Fibroblast of upper back skin (primary cell): Measurements from ENCODE around the gene RPGRIP1L.
A peak's percentile ranks its signal among the peaks of the same experiment; 100 is the strongest.

Source experiments
- DNase-seq: peaks from one replicate; pipeline ENCODE4 v3.0.0-alpha.2; 2013

The RPGRIP1L gene

DNA sequence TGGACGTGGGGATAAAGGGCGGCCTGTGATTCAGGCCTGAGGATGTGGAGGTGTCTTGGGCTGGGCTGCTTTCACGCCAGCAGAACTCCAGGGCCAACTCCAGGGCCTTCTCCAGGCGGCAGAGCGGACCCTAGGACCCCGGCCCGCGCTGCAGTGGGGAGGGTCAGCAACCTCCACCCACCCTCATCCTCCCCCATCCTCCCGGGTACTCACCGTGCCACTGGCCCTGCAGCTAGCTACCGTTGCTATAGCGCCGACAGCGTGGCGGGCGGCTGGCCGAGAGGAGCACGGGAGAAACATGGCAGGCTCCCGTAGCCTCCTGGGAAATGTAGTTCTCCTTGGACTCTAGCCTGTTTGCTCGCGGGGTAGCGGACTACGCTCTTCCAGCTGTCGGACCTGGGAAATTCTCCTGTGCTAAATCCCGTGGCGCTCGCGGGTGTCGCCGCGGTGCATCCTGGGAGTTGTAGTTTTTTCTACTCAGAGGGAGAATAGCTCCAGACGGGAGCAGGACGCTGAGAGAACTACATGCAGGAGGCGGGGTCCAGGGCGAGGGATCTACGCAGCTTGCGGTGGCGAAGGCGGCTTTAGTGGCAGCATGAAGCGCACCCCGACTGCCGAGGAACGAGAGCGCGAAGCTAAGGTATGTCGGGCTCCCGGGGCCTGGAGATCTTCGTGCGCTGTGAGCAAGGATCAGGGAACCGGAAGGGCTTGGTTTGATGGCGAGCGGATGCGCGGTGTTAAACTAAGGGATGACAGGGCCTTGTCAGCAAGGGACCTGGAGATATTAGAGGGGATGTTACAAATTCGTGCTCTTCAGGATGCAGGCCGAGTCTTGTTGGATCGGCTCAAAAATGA, at the start of gene RPGRIP1L, which contains the start of gene FTO:
Gene RPGRIP1L, minus strand, starts transcription at position 270 of the 855 bp plus-strand sequence. CDS start 3,136 bp downstream, outside the sequence.
Gene FTO, plus strand, starts transcription at position 567 of the 855 bp plus-strand sequence.
- peak; percentile 99 for DNase-seq

DNA sequence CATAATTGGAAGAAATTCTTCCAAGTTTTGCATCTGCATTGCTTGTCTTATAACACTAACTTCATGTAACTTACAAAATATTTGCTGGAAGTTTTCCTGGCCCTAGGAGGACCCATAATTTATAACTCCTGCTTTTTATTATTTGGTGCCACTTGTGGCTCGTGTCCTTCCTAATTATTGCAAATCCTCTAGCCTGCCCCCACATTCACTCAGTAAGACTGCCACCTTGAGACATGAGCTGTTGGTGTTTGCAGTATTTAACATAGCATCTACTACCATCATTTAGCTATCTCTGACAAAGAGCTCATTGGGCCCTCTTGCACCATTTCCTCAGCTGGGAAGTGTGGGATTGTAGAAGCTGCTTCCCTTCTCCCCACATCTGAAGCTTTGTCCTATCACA, 49.8 kb upstream of the RPGRIP1L start:
- DNase-seq, result no peak

DNA sequence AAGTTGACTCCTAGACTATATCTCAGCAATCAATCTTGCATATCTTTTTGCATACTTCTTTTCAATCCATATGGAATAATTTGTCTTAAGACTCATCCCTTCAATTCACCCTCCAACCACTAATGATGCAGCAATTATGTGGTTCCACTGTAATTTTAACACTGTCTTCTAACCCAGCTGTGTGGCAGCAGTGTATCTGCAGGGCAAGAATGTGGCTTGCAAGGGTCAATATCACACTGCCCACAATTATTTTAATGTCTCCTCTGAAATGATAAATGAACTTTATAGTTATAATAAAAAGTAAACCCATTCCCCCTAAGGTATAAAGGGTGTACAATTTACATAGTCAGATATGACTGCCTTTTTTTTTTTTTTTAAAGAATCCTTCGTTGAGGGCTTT, 48.9 kb upstream of the RPGRIP1L start:
- DNase-seq, result peak; percentile 45

DNA sequence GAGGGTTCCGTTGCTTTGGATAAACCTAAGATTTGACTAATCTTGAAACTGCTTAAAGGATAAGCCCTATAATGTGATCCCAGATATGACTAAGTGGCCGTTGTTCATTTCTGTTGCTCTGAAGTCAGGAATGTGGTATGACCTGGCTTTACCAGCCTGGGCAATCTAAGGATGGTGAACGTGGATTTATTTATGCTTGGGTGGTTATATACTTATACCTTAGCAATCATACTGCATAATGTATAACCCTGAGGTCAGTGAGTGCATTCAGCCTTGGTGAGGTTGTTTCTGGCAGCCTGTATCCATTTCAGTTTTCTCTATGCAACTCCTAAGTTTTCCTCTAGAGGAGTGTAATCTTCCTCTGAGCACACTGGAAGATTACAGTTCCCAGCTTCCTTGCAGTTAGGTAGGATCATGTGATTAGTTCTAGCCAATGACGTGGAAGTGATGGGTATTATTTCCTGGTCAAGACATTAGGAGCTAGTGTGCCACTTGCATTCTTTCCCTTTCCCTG, 42.2 kb upstream of the RPGRIP1L start:
- DNase-seq, result peak; percentile 40

DNA sequence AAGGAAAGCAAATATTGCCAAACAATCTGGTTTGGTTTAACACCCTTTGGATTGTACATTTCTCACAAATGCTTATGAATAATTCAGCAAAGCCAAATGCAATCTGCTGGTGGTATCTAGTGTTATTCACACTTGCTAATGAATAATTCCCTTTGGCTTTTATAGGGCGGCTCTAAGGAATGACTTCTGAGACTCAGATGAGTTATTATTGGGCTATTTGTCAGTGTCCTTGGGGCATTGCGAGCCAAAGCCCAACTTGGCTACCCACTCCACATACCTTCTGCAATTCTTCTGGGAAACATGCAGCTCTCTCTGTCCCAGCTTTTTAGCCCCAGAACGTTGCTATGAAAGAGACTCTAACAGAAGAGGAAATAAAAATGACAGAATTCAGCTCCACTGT, 41.4 kb upstream of the RPGRIP1L start:
- DNase-seq, result peak; percentile 61

DNA sequence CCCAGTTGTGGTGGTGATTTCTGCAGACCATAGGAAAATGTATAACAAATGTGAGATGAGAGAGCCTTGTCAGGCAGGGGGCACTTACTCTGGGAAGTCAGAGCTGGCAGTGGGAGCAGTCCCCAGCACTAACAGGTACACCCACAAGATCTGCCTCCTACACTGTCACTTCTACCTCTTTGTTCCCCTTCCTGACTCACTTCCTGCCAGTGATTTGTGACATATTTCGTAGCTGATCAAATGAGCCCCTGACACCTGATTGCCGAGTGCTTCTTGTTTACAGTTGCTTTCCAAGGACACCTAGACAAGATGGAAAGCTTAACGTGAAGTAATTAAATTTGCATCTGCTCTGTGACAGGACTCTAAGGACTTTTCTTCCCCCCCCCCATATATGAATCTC, 40.8 kb upstream of the RPGRIP1L start:
- no peak for DNase-seq

DNA sequence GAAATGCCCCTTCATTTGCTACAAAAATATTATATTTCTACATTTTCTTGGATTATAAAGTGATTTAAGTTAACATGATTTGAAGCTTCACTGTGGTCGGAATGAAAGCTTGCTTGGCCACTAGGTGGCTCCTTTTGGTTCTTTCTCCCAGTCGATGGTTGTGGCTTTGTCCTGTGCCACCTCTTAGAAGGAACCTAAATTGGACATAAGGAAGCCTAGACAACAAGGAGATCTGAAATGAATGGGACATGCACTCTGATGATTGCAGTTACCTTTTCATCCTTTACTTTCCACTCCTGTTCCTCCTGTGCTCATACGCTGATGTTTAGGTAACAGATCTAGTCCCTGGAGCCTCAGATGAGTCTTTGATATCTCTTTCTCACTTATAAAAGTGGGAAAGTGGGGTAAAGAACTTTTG, 39.5 kb upstream of the RPGRIP1L start:
- DNase-seq, result no peak

DNA sequence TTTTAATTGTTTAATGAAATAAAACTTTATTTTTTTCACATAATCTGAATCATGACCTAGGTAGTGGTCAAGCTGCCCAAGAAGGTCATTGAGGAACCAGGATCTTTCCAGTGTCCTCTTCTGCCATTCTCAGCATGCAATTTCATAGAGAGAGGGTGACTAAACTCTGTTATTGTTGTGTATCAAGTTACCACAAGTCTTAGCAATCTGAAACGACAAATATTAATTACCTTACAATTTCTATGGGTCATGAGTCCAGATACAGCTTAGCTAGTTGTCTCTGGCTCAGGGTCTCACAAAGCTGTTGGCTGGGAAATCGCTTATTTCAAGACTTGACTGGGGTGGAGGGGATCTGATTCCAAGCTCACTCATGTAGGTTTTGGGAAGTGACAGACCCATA, 37.9 kb upstream of the RPGRIP1L start:
- no peak for DNase-seq

DNA sequence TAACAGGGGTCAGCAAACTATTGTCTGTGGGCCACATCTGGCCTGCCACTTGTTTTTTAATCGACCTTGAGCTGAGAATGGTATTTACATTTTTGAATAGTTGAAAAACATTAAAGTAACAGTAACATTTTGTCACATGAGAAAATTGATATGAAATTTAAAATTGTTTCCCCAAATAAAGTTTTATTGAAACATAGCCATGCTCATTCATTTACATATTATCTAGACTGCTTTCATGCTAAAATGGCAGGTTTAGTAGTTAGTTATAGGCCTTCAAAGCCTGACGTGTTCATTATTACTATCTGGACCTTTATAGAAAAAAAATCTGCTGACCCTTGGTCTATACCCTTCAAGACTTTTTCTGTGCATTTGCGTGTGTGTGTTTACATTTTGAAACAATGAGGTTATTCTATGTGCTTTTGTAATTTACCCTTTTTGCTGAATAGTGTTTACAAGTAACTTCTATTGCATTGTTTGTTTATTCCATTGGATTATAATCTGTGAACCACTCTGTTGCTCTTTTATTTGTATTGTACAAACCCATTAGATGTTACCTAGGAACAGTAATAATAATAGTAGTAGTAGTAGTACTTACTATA, 37.4 kb upstream of the RPGRIP1L start:
- DNase-seq, result no peak

DNA sequence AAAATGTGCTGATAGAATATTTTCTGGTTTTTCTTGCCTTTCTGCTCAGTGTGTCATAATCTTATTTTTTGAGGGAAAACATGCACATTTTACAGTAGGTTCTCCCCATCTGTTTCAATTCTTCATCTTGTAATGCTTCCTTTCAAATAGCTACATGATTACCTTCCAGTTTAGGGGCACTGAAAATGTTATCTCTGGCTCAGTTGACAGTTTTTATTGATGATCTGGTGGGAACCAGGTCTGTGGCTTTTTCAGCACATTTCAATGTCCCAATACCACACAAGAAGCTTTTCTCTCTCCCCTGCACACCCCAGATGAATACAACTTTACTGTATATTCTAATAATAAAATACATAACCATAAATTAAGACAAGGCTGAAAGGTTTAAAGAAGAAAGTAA, 36.8 kb upstream of the RPGRIP1L start:
- DNase-seq, result peak; percentile 41

DNA sequence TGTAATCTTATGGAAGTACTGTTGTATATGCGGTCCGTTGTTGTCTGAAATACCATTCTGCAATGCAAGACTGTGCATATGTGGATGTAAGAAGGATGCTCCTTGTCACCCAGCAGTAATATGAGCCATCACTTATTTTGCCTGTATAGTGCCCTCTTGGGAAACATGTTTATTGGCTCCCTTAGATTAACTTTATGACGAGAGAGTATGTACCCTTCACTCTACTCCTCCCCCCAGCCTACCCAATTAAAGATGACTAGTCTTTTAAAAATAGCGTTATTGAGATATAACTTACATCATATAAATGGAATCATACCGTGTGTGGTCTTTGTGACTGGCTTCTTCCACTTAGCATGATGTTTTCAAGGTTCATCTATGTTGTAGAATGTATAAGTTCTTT, 33.9 kb upstream of the RPGRIP1L start:
- DNase-seq, result no peak

DNA sequence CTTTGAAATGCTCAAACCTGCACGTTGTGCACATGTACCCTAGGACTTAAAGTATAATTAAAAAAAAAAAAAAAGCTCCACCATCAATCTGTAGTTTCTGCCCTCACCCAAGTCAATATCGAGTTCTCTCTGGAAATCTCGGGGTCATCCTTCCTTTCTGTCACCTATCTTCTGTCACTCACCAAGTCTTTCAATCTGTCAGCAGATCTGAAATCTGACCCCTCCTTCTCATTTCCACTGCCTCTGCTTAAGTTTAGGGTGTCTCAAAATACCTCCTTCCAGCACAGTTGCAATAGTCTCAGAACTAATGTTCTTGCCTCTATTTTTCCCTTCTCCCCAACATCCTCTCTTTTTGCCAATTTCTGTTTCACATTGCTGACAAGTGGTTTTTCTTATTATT, 32.6 kb upstream of the RPGRIP1L start:
- DNase-seq, result no peak

DNA sequence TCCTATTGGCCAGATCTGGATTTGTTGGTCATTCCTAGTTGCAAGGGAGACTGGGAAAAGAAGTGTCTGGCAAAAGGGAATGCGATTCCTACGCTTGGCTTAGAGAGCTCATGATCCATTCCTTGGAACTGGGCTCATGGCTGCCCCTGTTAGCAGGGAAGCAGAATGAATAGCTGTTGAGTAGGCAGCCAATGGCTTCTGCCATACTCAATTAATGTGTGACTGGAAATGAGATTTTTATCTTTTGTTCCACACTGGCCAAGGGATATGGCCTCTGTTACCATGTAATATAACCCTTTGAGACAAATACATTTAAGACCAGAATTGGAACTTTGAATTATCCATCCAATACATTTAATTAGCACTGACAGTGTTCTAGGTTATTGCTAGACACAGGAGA, 31.2 kb upstream of the RPGRIP1L start:
- DNase-seq, result no peak

DNA sequence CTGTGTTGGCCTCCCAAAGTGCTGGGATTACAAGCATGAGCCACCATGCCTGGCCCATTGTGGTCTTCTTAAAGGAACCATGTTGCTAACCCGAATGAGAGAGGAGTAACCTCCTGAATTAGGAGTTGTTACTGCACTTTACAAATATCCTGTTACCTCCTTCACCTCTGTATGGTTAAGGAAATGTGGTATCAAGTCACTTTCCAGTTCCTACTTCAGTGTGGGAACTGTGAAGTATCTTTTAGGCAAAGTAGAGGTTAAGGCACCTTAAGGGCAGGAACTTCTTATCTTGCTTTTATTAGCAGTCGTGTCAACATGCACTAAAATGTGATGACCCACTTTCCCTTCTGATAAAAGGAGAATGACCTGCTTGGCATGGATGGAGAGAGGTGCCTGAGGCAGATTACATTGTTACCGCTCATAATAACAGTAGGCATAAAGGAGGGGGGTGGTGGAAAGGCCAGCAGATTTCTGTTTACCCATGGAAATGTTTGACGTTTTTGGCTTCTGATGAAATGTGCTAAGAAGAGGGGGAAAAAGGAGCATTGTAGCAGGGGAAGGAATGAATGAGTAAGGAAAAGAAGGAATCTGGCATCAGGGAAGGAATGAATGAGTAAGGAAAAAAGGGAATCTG, 28.8 kb upstream of the RPGRIP1L start:
- DNase-seq, result no peak

DNA sequence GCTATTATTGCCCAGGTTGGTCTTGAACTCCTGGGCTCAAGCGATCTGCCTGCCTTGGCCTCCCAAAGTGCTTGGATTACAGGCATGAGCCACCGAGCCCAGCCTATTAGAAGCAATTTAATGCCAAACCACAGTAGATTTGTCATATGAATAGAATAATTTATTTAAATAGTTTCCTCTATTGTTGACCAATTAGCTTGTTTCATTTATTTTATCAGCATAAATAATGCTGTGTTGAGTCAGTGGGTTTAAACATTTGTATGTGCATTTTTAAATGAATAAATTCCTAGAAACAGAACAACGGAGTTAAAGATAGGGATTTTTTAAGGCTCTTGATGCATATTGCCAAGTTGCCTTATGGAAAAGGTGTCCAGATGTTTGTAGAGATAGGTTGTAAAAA, 27.0 kb upstream of the RPGRIP1L start:
- no peak for DNase-seq

DNA sequence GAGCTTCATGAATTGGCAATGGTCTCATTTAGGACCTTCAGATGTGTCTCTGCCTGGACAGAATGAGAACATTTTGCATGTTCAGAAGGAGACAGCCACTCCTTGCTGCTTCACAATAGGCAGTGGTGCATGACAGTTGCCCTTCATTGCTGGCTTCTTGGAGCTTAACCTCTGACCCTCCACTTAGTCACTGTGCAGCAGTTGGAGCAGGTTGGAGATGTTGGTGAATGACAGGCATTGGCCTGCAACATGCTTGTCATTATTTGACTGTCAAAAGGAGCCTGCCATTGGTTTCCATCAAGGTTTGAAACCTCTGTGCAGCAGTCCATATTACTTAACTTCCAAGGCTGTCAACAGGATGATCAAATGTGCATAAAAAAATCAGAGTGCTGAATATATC, 23.0 kb upstream of the RPGRIP1L start:
- DNase-seq, result no peak

DNA sequence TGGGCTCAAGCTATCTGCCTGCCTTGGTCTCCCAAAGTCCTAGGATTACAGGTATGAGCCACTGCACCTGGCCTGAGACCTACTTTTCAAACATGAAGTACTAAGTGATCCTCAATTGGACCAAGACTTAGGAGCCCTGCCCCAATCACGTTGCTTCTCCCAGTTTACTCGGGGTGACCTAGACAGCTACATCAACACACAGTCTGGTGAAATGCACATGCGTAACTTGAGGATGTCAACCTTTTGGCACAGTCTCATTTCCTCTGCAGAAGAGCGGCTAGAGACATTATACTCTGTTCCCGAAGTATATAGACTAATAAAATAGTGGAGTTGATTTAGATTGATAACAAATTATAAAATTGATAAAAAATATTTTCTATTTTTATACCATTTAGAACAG, 17.4 kb upstream of the RPGRIP1L start:
- no peak for DNase-seq

DNA sequence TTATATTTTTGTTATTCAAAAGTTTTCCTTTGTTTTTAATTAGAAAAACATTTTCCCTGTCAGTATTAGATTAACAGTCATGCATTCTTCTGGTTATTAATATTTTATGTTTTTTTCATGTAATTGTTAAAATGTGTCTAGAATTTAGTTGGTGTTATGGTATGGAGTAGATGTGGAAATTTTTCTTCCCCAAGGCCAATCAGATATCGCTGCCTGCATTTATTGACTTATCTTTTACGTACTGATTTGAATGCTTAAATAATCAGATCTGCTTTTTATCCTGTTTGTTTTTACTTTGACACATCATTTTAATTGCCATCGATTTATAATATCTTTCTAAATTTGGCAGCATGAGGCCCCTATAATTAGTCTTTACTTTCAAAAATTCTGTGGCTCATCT, 13.9 kb upstream of the RPGRIP1L start:
- no peak for DNase-seq

DNA sequence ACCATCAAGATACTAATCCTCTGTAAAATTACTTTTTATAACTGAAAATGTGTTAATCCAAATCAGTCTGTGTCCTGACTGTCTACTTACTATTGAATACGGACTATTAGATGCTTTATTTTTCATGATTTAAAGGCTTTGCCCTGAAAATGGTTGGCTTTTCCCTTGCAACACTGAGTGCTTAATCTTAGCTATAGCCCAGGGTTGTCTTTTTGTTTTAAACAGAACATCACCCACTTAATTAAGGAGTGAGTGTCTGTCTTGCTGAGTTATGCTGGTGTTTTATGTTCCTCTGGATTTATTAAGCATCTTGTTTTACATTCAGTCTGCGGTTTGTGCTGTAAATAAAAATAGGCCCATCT, 11.3 kb upstream of the RPGRIP1L start:
- DNase-seq, result no peak

DNA sequence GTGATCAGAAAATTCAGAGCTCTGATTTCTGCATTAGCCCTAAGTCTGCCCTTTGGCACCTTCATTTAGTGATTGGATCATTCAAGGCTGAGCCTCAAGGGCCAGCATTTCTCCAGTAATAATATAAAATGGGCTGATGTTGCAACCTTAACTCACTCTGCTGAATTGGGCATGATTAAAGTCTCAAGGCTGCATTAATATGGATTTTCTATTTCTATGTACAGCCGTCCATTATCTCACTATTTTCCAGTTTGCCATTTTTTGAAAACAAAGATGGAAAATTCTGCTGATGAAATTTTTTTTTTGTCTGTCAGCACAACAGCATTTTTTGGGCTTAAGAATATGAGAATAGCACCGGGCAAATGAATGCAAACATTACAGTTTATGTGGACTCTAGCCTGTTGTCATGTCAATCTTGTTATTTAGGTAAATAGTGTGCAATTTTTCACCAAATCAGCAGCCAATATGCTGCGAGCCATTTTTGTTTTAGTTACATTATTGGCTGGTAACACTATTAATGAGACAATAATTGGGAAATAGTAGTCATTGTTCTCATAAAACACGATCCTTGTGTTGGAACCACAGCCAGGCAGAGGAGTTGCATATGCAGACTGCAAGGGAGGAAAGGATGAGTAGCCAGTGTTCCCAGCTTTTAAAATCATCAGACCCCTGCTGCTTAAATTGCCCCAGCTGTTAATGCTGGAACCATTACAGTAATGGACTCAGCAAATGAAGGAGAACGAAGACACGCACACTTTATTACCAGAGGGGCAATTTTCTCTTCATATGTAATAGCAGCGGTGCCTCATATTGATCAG, 10.8 kb upstream of the RPGRIP1L start:
- DNase-seq, result no peak

DNA sequence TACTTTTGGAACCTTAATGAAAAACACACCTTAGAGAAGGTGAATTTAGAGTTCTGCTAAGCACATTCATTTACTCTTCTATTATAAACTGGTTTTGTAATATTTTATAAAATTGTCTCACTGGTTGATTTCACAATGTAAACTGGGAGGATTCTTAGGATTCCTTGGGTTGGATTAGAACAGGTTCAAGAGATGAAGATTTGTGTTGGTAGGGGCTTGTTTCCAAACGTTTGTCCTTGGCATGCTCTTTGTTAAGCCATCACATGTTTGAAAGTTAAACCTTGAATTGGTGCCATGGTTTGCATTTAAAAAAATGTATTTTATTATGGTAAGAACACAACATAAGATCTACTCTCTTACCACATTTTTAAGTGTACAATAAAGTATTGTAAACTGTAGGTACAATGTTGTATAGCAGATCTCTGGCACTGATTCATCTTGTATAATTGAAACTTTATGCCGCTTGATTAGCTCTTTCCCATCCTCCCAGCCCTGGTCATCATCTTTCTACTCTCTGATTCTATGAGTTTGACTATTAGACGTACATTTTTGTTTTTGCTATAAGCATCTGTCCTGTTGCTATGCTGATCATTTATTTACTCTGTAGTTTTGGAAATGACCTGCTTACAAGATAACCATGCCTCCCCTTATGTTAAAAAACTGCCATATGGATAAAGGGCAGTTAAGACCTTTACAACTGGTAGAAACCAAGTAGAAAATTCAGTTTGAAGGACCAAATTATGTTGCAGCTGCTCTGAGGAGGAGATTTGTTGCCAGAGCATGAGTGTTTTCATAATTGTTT, 9.9 kb upstream of the RPGRIP1L start:
- no peak for DNase-seq

DNA sequence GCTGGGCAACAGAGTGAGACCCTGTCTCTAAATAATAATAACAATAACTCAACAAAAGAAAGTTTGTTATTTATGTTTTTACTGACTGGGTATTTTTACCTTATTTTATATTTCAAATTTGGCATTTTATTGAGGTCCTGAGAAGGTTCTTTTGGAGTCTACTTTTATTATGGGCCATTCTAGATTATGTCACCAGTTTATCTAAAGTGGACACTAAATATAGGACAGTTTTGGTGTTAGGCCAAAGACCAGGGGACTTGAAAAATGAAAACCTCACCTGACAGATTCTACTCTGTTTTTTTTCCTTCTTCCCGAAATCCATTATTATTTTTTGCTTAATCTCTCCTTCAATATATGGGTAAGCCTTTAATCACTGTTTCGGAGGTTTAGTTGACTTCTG, 8.4 kb upstream of the RPGRIP1L start:
- DNase-seq, result no peak
